OCI-LY7 (cell line): ENCODE results near the gene C10orf143.

ENCODE experiments used
- CTCF ChIP-seq: fragments of 200-600 bp; sonication (generic); conservative IDR thresholded peaks from 2 replicates; pipeline ENCODE4 v1.5.1; 2014; ENCODE audit warnings: mild to moderate bottlenecking, antibody characterized with exemption, low read length, moderate library complexity, mixed read lengths
- EZH2phosphoT487 ChIP-seq: fragments of 200-600 bp; sonication (generic); IDR thresholded peaks from 2 replicates; pipeline ENCODE4 v1.6.1; 2018; ENCODE audit warnings: low read depth, borderline replicate concordance, mild to moderate bottlenecking, mixed run types, antibody characterized with exemption, low read length, moderate library complexity, mixed read lengths

GRCh38 chr10:130041451-130042371 is 68.9 kb downstream of the C10orf143 start:
- TF ChIP-seq CTCF (no peak), EZH2phosphoT487 (no peak)
